ENCODE measurements around the gene TAS2R1.

- TF ChIP-seq MAX (CRISPR knock-in tag; IDR thresholded peaks at IDR 0.05) (no peak), FOXJ3 (CRISPR knock-in tag; IDR thresholded peaks at IDR 0.05; ENCODE audit: borderline replicate concordance) (no peak), PRDM15 (CRISPR knock-in tag; IDR thresholded peaks at IDR 0.05) (no peak), EMX1 (CRISPR knock-in tag; IDR thresholded peaks at IDR 0.05) (no peak), CTCF (IDR thresholded peaks at IDR 0.05) (no peak), E2F4 (CRISPR knock-in tag; IDR thresholded peaks at IDR 0.05; ENCODE audit: borderline replicate concordance, low read depth) (no peak), JUN (CRISPR knock-in tag; IDR thresholded peaks at IDR 0.05) (no peak), HMGA2 (CRISPR knock-in tag; IDR thresholded peaks at IDR 0.05) (no peak)
Observed at GRCh38 chr5:9630251-9630650, at the start of gene TAS2R1.
